NB4 (cell line): ENCODE data around the gene LPP.

ENCODE experiments used
- DNase-seq: peaks from one replicate; pipeline ENCODE4 v3.0.0; 2010; ENCODE audit warnings: low read depth
- H3K4me3 ChIP-seq: one replicate; pipeline ENCODE4 v1.5.1; 2011; ENCODE audit warnings: mild to moderate bottlenecking, low read depth, low read length, moderate library complexity
- MYC ChIP-seq: IDR thresholded peaks from 2 replicates; pipeline ENCODE4 v1.6.1; 2011; ENCODE audit warnings: low read depth, low read length
- POLR2A ChIP-seq: IDR thresholded peaks from 2 replicates; pipeline ENCODE4 v1.6.1; 2011; ENCODE audit warnings: mild to moderate bottlenecking; ENCODE audit not compliant: insufficient read length; ENCODE audit errors: extremely low read depth
- TF ChIP-seq, protein P1 (sequence below): IDR thresholded peaks from one replicate; pipeline ENCODE4 v1.5.1; 2012; ENCODE audit warnings: low read depth, low read length
- TF ChIP-seq, protein P2 (sequence below): IDR thresholded peaks from 2 replicates; pipeline ENCODE4 v1.6.1; 2011; ENCODE audit warnings: low read depth, low read length

Gene LPP

DNA sequence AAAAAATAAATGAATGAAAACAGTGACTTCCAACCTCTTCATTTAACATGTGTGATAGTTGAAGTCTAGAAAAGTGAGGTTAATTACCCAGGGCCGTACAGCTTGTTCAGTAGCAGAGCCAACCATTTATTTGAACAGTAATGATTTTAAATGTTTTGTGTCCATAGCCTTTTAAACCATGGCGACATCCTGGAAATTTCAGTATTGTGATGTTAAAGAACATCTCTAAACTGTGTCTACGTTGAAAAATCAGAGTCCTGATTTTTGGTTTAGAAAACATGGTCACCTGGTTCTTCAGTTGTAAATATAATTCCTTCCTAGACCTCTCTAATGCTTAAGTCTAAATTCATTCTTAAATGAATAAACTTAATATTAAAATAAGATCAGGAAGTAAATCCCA is 14.2 kb downstream of the LPP start:
- H3K4me3 ChIP-seq, result no peak overlapping the region
- no peak for DNase-seq
- TF ChIP-seq, protein P1, sequence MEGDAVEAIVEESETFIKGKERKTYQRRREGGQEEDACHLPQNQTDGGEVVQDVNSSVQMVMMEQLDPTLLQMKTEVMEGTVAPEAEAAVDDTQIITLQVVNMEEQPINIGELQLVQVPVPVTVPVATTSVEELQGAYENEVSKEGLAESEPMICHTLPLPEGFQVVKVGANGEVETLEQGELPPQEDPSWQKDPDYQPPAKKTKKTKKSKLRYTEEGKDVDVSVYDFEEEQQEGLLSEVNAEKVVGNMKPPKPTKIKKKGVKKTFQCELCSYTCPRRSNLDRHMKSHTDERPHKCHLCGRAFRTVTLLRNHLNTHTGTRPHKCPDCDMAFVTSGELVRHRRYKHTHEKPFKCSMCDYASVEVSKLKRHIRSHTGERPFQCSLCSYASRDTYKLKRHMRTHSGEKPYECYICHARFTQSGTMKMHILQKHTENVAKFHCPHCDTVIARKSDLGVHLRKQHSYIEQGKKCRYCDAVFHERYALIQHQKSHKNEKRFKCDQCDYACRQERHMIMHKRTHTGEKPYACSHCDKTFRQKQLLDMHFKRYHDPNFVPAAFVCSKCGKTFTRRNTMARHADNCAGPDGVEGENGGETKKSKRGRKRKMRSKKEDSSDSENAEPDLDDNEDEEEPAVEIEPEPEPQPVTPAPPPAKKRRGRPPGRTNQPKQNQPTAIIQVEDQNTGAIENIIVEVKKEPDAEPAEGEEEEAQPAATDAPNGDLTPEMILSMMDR, result no peak
- TF ChIP-seq, protein P2, sequence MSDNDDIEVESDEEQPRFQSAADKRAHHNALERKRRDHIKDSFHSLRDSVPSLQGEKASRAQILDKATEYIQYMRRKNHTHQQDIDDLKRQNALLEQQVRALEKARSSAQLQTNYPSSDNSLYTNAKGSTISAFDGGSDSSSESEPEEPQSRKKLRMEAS, result no peak
- no peak for TF ChIP-seq MYC
- no peak for TF ChIP-seq POLR2A

DNA sequence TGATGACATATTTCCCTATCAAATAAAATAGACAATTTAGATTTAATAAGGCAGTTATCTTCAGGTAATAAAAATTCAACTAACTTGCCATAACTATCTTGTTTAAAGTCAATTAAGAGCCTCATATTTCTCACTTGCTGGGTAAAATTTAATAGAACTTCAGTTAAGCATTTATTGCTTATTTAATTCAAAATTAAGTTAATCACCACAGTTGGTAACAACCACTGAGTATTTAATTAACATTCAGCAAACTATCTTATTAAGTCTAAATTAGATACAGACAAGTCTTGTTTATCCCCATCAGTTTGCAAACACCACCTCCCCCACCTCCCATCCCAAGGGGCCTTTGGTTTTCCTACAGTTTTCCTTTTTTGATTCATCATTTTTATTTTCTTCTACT is 14.7 kb downstream of the LPP start:
- TF ChIP-seq, protein P2, result no peak
- no peak for TF ChIP-seq POLR2A
- TF ChIP-seq, protein P1, result no peak
- TF ChIP-seq MYC, result no peak
- DNase-seq, result no peak
- no peak overlapping the region for H3K4me3 ChIP-seq

DNA sequence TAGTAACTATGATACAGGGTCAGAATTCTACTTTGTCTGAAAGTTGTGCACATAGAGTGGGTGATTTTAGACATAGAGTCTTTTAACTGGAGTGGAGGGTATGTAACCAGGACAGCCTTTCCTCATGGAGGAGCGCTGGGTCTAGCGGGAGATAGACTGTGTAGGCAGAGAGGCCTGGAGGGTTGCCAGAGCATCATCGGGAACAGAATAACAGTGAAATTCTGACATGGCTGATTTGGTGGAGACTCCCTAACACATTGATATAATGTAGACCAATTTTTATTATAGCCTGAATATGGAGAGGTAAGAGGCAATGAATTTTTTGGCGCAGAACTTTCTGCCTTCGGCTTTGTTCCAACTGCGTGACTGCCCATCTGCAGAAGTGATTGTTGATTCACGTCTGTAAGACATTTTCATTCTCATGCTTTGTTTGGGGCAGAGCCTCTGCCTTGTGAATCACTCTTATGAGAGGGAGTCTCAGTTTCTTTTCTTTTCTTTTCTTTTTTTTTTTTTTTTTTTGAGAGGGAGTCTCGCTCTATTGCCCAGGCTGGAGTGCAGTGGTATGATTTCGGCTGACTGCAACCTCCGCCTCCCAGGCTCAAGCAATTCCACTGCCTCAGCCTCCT is 16.0 kb downstream of the LPP start:
- DNase-seq, result no peak
- TF ChIP-seq MYC (no peak), POLR2A (no peak)
- TF ChIP-seq, protein P1, result no peak
- TF ChIP-seq, protein P2, result no peak

DNA sequence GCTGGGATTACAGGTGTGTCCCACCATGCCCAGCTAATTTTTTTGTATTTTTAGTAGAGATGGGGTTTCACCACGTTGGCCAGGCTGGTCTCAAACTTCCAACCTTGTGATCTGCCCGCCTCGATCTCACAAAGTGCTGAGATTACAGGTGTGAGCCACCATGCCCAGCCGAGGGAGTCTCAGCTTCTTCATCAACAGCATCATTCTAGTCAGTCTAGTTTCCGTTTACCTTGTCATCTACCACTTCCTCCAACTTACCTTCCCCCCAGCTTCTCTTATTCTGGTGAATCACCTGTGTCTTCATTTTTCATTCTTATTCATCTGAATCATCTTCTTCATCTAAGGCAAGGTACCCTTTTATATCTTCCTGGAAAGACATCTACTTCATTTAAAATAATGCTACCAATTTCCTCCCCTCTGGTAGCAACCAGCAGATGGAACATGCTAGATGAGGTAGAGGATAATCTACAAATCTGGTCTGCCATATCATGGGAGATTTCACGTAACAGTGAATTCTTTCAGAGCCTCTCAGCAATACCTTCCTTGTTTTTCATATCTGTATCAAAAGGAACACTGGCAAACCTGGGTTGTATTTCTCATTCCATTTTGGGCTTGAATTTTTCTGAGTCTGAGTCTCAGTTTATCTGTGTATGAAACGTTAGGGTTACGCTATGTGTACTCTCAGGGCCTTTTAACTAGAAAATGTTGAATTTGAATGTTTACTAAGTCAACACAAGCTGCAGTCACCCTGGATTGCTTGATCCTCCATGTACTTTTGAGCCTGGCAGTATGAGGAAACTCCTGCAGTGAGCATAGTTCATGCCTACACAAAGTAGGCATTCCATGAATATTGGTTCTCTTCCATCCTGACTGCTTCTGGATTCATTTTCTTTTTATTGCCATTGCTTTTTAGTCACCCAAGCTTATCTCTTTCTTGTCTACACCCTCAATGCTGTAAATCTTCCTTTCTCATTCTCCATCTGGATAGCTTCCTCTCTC is 16.8 kb downstream of the LPP start:
- TF ChIP-seq, protein P2, result no peak
- TF ChIP-seq, protein P1, result no peak
- TF ChIP-seq MYC (no peak), POLR2A (no peak)
- no peak overlapping the region for H3K4me3 ChIP-seq
- DNase-seq, result no peak

More for the DNA sequence above, 16.0 kb downstream of the LPP start:
- no peak overlapping the region for H3K4me3 ChIP-seq

DNA sequence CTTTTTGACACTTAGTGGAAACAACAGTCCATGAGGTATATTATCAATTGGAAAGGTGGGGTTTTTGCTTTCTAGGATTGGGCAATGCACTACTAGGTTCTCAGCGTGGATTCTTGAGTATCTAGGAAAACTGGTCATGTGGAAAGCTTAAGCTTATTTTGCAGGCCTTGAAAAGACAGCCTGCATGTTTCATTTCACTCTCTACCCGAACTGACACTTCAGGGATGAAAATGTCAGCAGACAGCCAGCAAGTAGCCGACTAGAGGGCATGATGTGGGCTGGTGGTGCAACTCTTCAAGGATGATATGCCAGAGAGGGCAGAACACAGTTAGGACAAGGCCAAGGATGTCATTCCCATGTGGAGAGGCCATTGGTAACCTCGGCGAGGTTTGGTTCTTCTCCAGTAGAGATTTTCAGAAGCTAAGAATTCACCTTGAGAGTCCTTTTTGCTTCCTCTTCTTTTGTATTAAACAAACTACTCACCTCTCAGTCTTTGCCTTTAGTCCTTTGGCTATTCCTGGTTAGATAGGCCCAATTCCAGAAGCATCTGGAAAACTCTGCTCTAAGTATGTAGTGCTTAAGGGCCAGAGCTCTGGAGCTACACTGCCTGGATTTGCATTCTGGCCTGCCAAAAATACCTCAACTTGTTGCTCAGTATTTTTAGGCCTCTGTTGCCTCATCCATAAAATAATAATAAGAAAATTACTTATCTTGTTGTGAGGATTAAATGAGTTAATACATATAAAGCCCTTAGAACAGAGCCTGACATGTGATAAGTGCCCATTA is 17.9 kb downstream of the LPP start:
- TF ChIP-seq POLR2A, result no peak
- H3K4me3 ChIP-seq, result no peak overlapping the region
- no peak for DNase-seq
